ENCODE data around the gene GGTA1.

The GGTA1 gene

DNA sequence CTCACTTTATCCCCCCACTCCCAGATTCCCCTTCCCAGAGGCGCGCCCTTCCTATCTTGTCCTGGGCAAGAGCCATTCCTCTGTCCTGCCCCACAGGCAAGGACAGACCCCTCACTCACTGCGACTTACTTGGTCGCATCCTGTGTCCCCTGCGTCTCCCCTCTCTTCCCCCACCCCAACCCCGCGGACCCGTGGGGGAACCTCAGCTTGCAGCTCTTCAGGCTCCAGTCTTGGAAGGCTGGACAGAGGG lies 542 bp downstream of the GGTA1 start:
- no peak for DNase-seq (ENCODE audit: low read depth in 2 of 2)

DNA sequence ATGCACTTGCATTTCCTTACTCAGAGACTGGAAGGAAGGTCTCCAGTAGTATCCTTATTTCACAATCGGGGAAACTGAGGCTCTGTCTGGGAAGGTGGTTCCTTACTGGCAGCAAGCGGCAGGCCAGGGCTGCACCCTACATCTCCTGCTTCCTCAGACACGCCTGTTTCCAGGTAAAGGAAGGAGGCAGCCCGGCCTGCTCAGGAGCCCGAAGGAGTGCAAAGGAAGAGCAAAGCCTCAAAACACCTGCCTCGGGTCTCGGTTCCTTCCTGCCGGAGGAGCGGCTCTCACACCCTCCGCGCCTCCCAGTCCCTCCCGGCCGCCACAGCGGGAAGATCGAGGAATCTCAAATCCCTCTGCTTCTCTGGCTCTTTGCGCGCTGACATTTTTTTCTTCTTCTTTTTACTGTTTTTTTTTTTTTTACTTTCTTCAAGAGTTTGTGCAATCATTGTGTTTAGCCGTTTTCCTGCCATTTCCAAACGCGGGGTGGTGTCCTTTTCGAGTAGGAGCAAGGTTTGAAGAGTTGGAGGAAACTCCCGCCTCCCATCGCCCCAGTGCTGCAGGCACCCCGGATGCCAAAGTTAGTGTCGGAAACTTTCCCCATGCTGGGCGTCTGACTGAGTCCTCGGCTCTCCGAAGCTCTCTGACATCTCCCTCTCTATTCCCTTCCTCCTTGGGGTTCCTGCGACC lies 1.0 kb downstream of the GGTA1 start:
- DNase-seq (ENCODE audit: low read depth in 2 of 2) = no peak

GRCh38 chr9:121498150-121498486 lies 1.5 kb downstream of the GGTA1 start:
- DNase-seq (ENCODE audit: low read depth in 2 of 2) = peak in 1 of 2 experiments; percentile 22

DNA sequence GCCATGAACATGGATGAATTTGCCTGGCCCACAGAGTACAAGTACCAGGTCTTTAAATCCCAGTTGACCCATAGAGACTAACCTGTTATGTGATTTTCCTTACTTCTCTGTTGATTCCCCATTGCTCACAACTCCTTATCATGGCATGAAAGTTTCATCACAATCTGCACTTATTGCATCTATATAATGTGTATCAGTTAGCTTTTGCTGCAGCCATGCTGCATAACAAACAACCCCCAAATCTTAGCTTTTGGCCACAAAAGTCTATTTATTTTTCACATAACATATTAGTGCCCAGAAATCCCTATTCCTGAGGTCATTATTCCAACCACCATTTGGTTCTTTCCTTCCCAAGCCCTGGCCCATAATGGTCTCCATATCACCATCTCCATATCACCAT lies 3.7 kb downstream of the GGTA1 start:
- no peak for DNase-seq (ENCODE audit: low read depth in 2 of 2)

- no peak for DNase-seq (ENCODE audit: low read depth in 2 of 2)
Observed at GRCh38 chr9:121494192-121494591, 5.5 kb downstream of the GGTA1 start.

- DNase-seq (ENCODE audit: low read depth in 2 of 2) = no peak
Observed at GRCh38 chr9:121491111-121491510, 8.5 kb downstream of the GGTA1 start.

DNA sequence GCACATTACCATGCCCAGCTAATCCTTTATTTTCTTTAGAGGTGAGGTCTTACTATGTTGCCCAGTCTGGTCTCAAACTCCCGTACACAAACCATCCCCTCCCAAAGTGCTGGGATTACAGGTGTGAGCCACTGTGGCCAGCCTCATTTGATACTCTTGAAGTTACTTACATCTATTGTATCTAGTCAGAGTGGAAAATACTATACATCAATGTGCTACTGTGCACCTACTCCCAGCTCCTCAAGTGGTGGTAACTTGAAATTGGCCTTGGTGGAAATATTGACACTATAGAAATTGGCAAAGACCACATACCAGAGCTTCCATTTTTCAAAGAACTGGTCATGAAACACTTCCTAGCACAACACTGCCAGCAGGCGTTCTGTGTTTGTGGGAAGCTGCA lies 10.3 kb downstream of the GGTA1 start:
- DNase-seq (ENCODE audit: low read depth in 2 of 2) = no peak

GRCh38 chr9:121486043-121486442 lies 13.6 kb downstream of the GGTA1 start:
- no peak for DNase-seq (ENCODE audit: low read depth in 2 of 2)

- no peak for DNase-seq (ENCODE audit: low read depth in 2 of 2)
Observed at GRCh38 chr9:121485623-121486022, 14.0 kb downstream of the GGTA1 start.

DNA sequence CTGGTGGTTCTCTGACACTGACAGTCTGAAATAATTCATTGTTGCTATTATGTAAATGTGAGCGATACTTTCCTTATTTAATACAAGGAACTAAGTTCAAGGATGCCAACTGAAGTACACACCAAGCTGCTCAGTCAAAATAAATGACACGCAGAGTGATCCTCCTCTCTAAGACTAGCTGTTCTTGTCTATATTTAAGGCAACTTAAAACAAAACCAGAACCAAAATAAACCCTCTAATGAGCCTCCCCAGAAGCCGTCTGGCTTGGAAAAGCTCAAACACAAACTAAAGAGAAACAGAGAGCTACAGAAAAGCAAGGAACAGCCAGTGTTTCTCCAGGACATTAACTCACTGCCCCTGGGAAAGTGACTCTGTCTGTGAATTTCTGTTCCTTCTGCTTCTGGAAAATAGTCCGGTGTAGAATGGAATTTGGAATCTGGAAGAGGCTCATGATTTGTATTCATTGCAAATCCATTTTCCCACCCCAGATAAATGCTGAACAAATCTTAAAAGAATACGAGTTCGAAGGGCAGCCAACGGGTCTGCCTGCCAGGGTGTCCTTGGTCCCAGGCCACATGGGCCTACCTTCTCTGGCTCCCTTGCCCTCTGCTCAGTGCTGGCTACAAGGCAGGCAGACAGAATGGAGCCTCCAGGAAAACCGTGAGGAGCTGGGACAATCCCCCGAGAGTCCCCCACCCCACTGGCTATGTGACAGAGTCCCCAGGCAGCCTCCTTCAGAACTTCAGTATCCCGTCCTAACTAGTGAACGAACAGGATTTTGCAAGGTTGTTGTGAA lies 14.8 kb downstream of the GGTA1 start:
- no peak for DNase-seq (ENCODE audit: low read depth in 2 of 2)

- no peak for DNase-seq (ENCODE audit: low read depth in 2 of 2)
Observed at GRCh38 chr9:121483473-121484031, 16.1 kb downstream of the GGTA1 start.

- DNase-seq (ENCODE audit: low read depth in 2 of 2) = no peak
Observed at GRCh38 chr9:121483049-121483448, 16.6 kb downstream of the GGTA1 start.

- DNase-seq (ENCODE audit: low read depth in 2 of 2) = no peak
Observed at GRCh38 chr9:121478816-121479676, 20.6 kb downstream of the GGTA1 start.

DNA sequence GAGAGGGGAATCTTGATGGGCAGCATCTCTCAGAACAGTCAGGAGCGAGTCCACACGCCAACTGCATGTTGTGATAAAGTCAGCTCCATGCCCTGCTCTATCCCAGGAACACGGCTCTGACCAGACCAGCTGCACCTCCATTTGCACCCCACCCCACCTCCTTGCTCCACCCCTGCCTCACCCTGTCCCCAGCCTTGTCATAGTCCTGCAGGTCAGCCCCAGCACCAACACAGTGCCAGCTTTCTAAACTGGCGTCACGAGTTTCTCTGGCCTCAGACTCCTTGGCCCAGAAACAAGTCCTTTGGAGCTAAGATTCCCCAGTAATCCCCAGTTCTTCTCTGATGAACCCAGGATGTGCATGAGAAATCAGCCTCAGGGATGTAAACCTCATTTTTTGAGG lies 23.5 kb downstream of the GGTA1 start:
- no peak for DNase-seq (ENCODE audit: low read depth in 2 of 2)

DNA sequence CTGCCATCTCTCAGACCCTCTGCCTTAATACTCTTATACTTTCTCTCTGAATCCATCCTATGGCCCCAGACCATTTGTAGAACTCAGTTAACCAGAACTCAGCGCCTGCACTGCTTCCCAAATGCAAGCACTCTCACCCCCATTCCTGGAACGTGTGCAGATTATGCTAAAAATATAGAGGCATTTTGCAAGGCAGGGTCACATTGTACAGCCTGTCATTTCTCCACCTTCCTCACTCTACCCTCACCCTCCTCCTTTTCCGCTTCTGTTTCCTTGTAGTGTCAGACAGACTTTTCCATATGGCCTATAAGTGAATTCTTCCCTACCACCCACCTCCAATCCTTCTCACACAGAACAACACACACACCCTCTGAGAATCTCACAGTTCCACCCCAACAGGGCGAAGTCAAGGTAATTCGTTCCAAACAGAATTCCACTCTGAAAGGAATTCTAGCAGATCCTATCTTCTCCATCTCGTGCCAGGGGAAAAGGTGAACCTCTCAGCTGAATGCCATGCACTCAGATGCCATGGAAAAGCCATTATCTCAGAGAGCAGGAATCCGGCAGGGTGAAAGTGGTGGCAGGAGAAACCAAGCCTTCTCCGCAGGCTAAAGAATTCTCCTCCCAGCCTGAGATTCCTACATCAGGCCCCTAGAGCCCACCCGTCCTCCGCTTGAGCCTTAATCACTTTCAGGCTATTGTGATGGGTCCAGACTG lies 25.3 kb downstream of the GGTA1 start:
- DNase-seq (ENCODE audit: low read depth in 2 of 2) = no peak

GRCh38 chr9:121473229-121473628 lies 26.4 kb downstream of the GGTA1 start:
- no peak for DNase-seq (ENCODE audit: low read depth in 2 of 2)

DNA sequence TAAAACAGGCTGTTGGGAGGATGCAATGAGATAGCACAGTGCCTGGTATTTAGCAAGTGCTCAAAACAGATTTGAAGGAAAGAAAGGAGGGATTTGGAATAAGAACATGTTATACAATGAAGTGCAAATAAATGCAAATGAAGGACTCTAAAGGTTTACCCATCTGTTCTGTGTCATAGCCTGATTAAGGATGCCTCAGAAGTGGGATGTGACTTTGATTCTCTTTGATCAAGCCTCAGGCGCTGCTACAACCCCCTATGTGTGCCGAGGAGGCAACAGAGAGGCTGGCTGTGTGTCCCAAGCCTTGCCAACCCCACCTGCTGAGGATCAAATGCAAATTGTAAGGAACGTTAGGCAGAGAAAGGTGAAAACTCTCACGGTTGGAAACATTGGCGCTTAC lies 27.2 kb downstream of the GGTA1 start:
- no peak for DNase-seq (ENCODE audit: low read depth in 2 of 2)

GRCh38 chr9:121466142-121466541 lies 33.5 kb downstream of the GGTA1 start:
- no peak for DNase-seq (ENCODE audit: low read depth in 2 of 2)

DNA sequence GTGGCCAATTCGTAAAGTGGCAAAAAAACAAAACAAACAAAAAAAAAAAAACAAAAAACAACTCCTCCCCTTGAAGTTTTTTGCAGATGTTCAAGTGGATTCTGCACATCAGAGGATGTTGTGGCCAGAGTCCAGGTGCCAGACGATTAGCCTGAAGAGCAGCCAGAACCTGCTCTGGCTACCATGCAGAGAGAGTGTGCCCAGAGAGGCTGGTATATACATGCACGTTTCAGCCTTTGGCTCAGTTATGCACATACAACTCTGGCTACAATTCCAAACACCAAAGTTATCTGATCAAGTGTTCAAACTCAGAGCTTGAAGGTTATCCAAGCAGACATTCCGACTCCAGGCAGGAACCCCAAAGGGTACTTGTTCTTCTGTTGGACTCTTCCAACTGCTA lies 34.7 kb downstream of the GGTA1 start:
- no peak for DNase-seq (ENCODE audit: low read depth in 2 of 2)

GRCh38 chr9:121463026-121463807 lies 36.4 kb downstream of the GGTA1 start:
- DNase-seq (ENCODE audit: low read depth in 2 of 2) = peak in 1 of 2 experiments; percentile 33

DNA sequence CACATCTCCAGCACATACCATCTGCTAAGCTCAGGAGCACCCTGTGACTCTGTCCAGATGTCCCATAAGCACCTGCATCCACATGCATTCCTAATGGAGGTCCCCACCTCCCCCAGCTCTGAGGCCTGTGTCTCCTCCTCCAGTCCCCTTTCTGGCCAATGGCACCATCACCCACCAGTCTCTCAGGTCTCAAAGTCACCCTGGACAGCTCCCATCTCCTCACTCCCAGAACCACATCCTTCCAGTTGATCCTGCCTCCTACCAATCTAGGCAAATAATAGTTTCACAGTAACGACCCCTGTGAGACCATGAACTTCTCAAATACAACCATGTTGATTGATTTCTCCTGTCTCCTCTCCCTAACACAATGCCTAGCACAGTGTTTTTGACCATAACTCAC lies 40.1 kb downstream of the GGTA1 start:
- no peak for DNase-seq (ENCODE audit: low read depth in 2 of 2)

All from stimulated activated CD4-positive, alpha-beta T cell treated with anti-CD3 and anti-CD28 coated beads, Interleukin-12 subunit alpha, Interleukin-12 subunit beta, amount 100 ng/mL, for 24 hours (primary cell).